HG02642 (cell line): ENCODE results near the gene SLC12A3.
A peak's percentile ranks its signal among the peaks of the same experiment; 100 is the strongest.
"Not testable (repeated sequence)": the region's sequence is repeated elsewhere in the genome, so short reads cannot be mapped to it uniquely, and the experiment has no call there.

Experiments
- ATAC-seq: cut with Tn5 transposase; IDR thresholded peaks from one replicate; pipeline ENCODE4 v1.9.1; 2021; ENCODE audit warnings: mild to moderate bottlenecking; ENCODE audit not compliant: unreplicated experiment, poor library complexity

SLC12A3 gene

GRCh38 chr16:56866955-56867830 is 2.2 kb downstream of the SLC12A3 start:
- ATAC-seq: no peak

GRCh38 chr16:56868175-56868574 is 3.2 kb downstream of the SLC12A3 start:
- ATAC-seq: no peak

GRCh38 chr16:56868766-56869165 is 3.8 kb downstream of the SLC12A3 start:
- ATAC-seq: not testable (repeated sequence)

- no peak for ATAC-seq
Measured at GRCh38 chr16:56869513-56870275, 4.7 kb downstream of the SLC12A3 start.

- ATAC-seq: no peak
Measured at GRCh38 chr16:56870276-56870888, 5.4 kb downstream of the SLC12A3 start.

GRCh38 chr16:56871172-56871593 is 6.2 kb downstream of the SLC12A3 start:
- ATAC-seq: peak; percentile 53

GRCh38 chr16:56872863-56873391 is 7.9 kb downstream of the SLC12A3 start:
- no peak for ATAC-seq

GRCh38 chr16:56874800-56875199 is 9.8 kb downstream of the SLC12A3 start:
- ATAC-seq: no peak

GRCh38 chr16:56876048-56876447 is 11.0 kb downstream of the SLC12A3 start:
- ATAC-seq: no peak

GRCh38 chr16:56877486-56878182 is 12.6 kb downstream of the SLC12A3 start:
- no peak for ATAC-seq

GRCh38 chr16:56878282-56878854 is 13.4 kb downstream of the SLC12A3 start:
- ATAC-seq: no peak

GRCh38 chr16:56879276-56879675 is 14.3 kb downstream of the SLC12A3 start:
- ATAC-seq: no peak

- ATAC-seq: no peak
Measured at GRCh38 chr16:56880176-56880575, 15.2 kb downstream of the SLC12A3 start.

GRCh38 chr16:56880685-56881084 is 15.7 kb downstream of the SLC12A3 start:
- no peak for ATAC-seq

GRCh38 chr16:56882077-56882800 is 17.2 kb downstream of the SLC12A3 start:
- ATAC-seq: no peak

GRCh38 chr16:56883586-56883985 is 18.6 kb downstream of the SLC12A3 start:
- no peak for ATAC-seq

- no peak for ATAC-seq
Measured at GRCh38 chr16:56884026-56884582, 19.1 kb downstream of the SLC12A3 start.

GRCh38 chr16:56884929-56885328 is 19.9 kb downstream of the SLC12A3 start:
- ATAC-seq: not testable (repeated sequence)
